B cell (primary cell): Measurements from ENCODE around the gene KCTD17. TPM values are rescaled to one million over a fixed set of nuclear protein-coding genes. Genes with fewer than 3 reads are reported as not detected.

Experiments used
- ATAC-seq: fragments of 200-7000 bp; cut with Tn5 transposase; one replicate; pipeline ENCODE4 v1.10.0; 2021; ENCODE audit warnings: low read depth, mild to moderate bottlenecking, moderate number of reproducible peaks, moderate library complexity
- CTCF ChIA-PET: fragments of 350-600 bp; sonication (Branson Sonifier 250); formaldehyde crosslinking; loops from one replicate; lab custom pipeline; 2021; ENCODE audit warnings: antibody characterized with exemption, inconsistent platforms; lab: Charles Lee
- POLR2A ChIA-PET: fragments of 350-600 bp; sonication (Branson Sonifier 250); formaldehyde crosslinking; loops from one replicate; lab custom pipeline; 2021; ENCODE audit warnings: antibody characterized with exemption; lab: Charles Lee
- DNase-seq: peaks from one replicate; pipeline ENCODE4 v3.0.0; 2013
- H2AFZ ChIP-seq: 2 replicates; pipeline ENCODE4 v1.6.1; 2012; ENCODE audit warnings: mild to moderate bottlenecking, low read depth, low read length; ENCODE audit not compliant: insufficient read depth, poor library complexity, severe bottlenecking
- H3K27ac ChIP-seq, 2 donors: 1 replicate in 1 of 2; 2 replicates in 1 of 2; pipeline ENCODE4 v1.5.1; 2012 to 2013; ENCODE audit warnings: low read length in 2 of 2, mild to moderate bottlenecking in 2 of 2, moderate library complexity in 1 of 2
- H3K27me3 ChIP-seq, 4 experiments: fragments of 200-600 bp in 1 of 4; sonication (generic) in 1 of 4; replicated peaks in 1 of 4; 1 replicate in 2 of 4; 2 replicates in 2 of 4; pipeline versions ENCODE4 v1.6.1 to v1.7.0; 2013 to 2016; ENCODE audit warnings: low read length in 3 of 4, mild to moderate bottlenecking in 2 of 4, mixed read lengths in 1 of 4, moderate library complexity in 1 of 4; ENCODE audit not compliant: insufficient read depth in 4 of 4, control insufficient read depth in 3 of 4; ENCODE audit errors: control extremely low read depth in 1 of 4
- H3K36me3 ChIP-seq, 2 experiments: replicated peaks in 1 of 2; 1 replicate in 1 of 2; 2 replicates in 1 of 2; pipeline versions ENCODE4 v1.6.1 to v1.7.1; 2013; ENCODE audit warnings: low read length in 1 of 2; ENCODE audit not compliant: insufficient read depth in 2 of 2, control insufficient read depth in 1 of 2; ENCODE audit errors: control extremely low read depth in 1 of 2, extremely low read depth in 1 of 2
- H3K4me1 ChIP-seq, 2 donors: fragments of 200-600 bp in 1 of 2; sonication (generic) in 1 of 2; 1 replicate in 1 of 2; 2 replicates in 1 of 2; pipeline versions ENCODE4 v1.5.1 to v1.6.1; 2013 to 2017; ENCODE audit warnings: low read length in 2 of 2; ENCODE audit not compliant: control insufficient read depth in 2 of 2, insufficient read depth in 2 of 2
- H3K4me2 ChIP-seq: replicated peaks from 2 replicates; pipeline ENCODE3; 2012; ENCODE audit warnings: mild to moderate bottlenecking, low read depth, low read length; ENCODE audit not compliant: poor library complexity, severe bottlenecking
- H3K4me3 ChIP-seq, 5 experiments: fragments of 200-600 bp in 1 of 5; sonication (generic) in 1 of 5; 1 replicate in 3 of 5; 2 replicates in 2 of 5; pipeline versions ENCODE4 v1.5.1 to v1.7.0; 2011 to 2016; ENCODE audit warnings: low read length in 4 of 5, mild to moderate bottlenecking in 4 of 5, low read depth in 2 of 5, control low read depth in 1 of 5, moderate library complexity in 1 of 5; ENCODE audit not compliant: insufficient read depth in 1 of 5; ENCODE audit errors: control extremely low read depth in 1 of 5, extremely low read depth in 1 of 5
- H3K79me2 ChIP-seq: fragments of 200-600 bp; sonication (generic); one replicate; pipeline ENCODE4 v1.6.0; 2016; ENCODE audit warnings: low read length; ENCODE audit not compliant: control insufficient read depth, insufficient read depth
- H3K9ac ChIP-seq: fragments of 200-600 bp; sonication (generic); 2 replicates; pipeline ENCODE4 v1.6.1; 2017; ENCODE audit warnings: mild to moderate bottlenecking, low read length, moderate library complexity
- H3K9me3 ChIP-seq, 3 donors: one replicate each; pipeline versions ENCODE4 v1.6.1 to v1.7.1; 2013; ENCODE audit warnings: low read length in 2 of 3; ENCODE audit not compliant: control insufficient read depth in 2 of 3, insufficient read depth in 1 of 3; ENCODE audit errors: control extremely low read depth in 1 of 3
- H4K20me1 ChIP-seq: 2 replicates; pipeline ENCODE4 v1.6.0; 2012; ENCODE audit warnings: mild to moderate bottlenecking, low read length; ENCODE audit not compliant: insufficient read depth, control insufficient read depth, poor library complexity, severe bottlenecking
- H3K27ac Mint-ChIP-seq: one replicate; pipeline ENCODE4 v1.8.0; 2021; ENCODE audit warnings: mixed read lengths
- H3K27me3 Mint-ChIP-seq: one replicate; pipeline ENCODE4 v1.8.0; 2021; ENCODE audit warnings: mixed read lengths
- H3K4me1 Mint-ChIP-seq: one replicate; pipeline ENCODE4 v1.8.0; 2021; ENCODE audit warnings: mixed read lengths
- H3K4me3 Mint-ChIP-seq: one replicate; pipeline ENCODE4 v1.8.0; 2021; ENCODE audit warnings: mixed read lengths
- H3K9me3 Mint-ChIP-seq: one replicate; pipeline ENCODE4 v1.8.0; 2022; ENCODE audit warnings: mixed read lengths; ENCODE audit not compliant: insufficient read depth
- EZH2 ChIP-seq: IDR thresholded peaks from 2 replicates; pipeline ENCODE4 v1.6.1; 2012; ENCODE audit warnings: borderline replicate concordance, low read depth, mild to moderate bottlenecking, moderate library complexity, low read length; ENCODE audit not compliant: insufficient read depth, poor library complexity, severe bottlenecking
- WGBS: methylation state at CpG from one replicate; pipeline ENCODE4 v1.1.5; 2013; ENCODE audit warnings: missing lambda C conversion rate; ENCODE audit not compliant: insufficient coverage; 5-methylcytosine and 5-hydroxymethylcytosine counted together
- intact Hi-C: fragments of 100-400 bp; cut with micrococcal nuclease; formaldehyde crosslinking; loops from one replicate; pipeline ENCODE4 v1.10.0; 2022
- polyA plus RNA-seq: library from polyadenylated mRNA; depleted of rRNA; stranded (reverse); fragments of >200 nt; gene quantifications from 2 replicates; pipeline ENCODE4 v1.2.3, GENCODE V29; 2012
- total RNA-seq, 2 donors: library from RNA; stranded (reverse); fragments of 120-200 nt in 1 of 2; gene quantifications; 1 replicate in 1 of 2; 2 replicates in 1 of 2; pipeline versions ENCODE4 v1.2.3 to v1.2.4, GENCODE V29; 2013 to 2022
- TF ChIP-seq, protein P1 (sequence below): fragments of 200-600 bp; IDR thresholded peaks from one replicate; pipeline ENCODE4 v1.8.0; 2022; ENCODE audit warnings: antibody characterized with exemption, mild to moderate bottlenecking

KCTD17 gene
- total and polyA plus RNA-seq, 2 donors (not counting 1 experiment from before 2014, with no cell fraction given), result 29.0 to 41.3 TPM

DNA sequence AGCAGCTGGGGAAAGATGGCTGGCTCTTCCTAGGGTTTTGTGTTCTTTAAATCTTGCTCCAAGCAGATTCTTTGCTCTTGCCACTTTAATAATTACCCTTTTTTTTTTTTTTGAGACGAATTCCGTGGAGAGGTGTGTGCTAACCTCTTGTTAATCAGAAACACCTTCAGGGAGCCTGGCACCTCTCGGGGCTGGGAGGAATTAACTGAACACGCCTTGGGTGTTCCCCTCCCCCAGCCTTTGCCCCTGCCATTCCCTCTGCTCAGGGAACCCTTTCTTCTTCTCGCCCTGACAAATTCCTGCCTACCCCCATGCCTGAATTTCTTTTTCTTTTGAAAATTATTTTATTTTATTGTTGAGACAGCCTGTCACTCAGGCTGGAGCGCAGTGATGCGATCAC, 40.5 kb downstream of the KCTD17 start:
- no peak for ATAC-seq
- H2AFZ ChIP-seq, result no peak overlapping the region
- DNase-seq, result no peak
- no peak overlapping the region for H3K4me2 ChIP-seq
- no peaks in the 10 kb centered on the region for H3K4me1 ChIP-seq
- H3K4me3 Mint-ChIP-seq, result no peak overlapping the region
- no peaks in the 10 kb centered on the region for H3K9me3 ChIP-seq
- intact Hi-C loops, result no loop called here
- no peaks in the 10 kb centered on the region for H3K4me1 Mint-ChIP-seq
- no peak overlapping the region for H3K27ac Mint-ChIP-seq
- H3K9ac ChIP-seq, result no peak overlapping the region
- no peaks in the 10 kb centered on the region for H3K36me3 ChIP-seq
- no peaks in the 10 kb centered on the region for H3K9me3 Mint-ChIP-seq
- no peak for TF ChIP-seq EZH2
- TF ChIP-seq, protein P1, sequence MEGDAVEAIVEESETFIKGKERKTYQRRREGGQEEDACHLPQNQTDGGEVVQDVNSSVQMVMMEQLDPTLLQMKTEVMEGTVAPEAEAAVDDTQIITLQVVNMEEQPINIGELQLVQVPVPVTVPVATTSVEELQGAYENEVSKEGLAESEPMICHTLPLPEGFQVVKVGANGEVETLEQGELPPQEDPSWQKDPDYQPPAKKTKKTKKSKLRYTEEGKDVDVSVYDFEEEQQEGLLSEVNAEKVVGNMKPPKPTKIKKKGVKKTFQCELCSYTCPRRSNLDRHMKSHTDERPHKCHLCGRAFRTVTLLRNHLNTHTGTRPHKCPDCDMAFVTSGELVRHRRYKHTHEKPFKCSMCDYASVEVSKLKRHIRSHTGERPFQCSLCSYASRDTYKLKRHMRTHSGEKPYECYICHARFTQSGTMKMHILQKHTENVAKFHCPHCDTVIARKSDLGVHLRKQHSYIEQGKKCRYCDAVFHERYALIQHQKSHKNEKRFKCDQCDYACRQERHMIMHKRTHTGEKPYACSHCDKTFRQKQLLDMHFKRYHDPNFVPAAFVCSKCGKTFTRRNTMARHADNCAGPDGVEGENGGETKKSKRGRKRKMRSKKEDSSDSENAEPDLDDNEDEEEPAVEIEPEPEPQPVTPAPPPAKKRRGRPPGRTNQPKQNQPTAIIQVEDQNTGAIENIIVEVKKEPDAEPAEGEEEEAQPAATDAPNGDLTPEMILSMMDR, result no peak
- no peak overlapping the region for H3K27ac ChIP-seq
- ChIA-PET POLR2A (no interaction called here), CTCF (no interaction called here)
- H3K27me3 ChIP-seq, result peaks cover 0 to 21% (median 7%) of the 10 kb centered on the region in 4 experiments
- H3K27me3 Mint-ChIP-seq, result peaks cover 33% of the 10 kb centered on the region
- 86% methylated on average over 4 of the region's 7 CpGs for WGBS
- H3K4me3 ChIP-seq, result no peak overlapping the region
- H3K79me2 ChIP-seq, result no peaks in the 10 kb centered on the region
- no peaks in the 10 kb centered on the region for H4K20me1 ChIP-seq

DNA sequence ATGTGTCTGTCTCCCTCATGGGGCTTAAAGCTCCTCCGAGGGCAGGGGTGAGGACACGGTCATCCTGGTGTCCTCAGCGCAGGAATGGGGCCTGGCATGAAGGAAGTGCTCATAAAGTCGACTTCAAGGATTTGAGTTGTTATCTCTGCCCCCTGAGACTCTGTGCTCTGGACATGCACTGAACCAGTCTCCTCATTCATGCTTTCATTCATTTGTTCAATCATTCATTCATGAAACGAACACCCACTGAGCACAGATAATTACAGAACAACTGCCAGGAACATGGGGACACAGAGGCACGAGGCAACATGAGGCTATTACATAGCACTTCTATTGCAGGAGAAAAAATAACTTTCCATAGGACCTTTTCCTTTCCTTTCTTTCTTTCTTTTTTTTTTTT, 41.5 kb downstream of the KCTD17 start:
- Histone ChIP-seq H3K4me2 (no peak overlapping the region), H3K4me1 (no peaks in the 10 kb centered on the region), H3K27me3 (peaks cover 0 to 24% (median 7%) of the 10 kb centered on the region in 4 experiments), H3K9ac (no peak overlapping the region), H3K36me3 (no peaks in the 10 kb centered on the region), H3K27ac (no peak overlapping the region), H4K20me1 (no peaks in the 10 kb centered on the region), H2AFZ (no peak overlapping the region), H3K79me2 (no peaks in the 10 kb centered on the region), H3K9me3 (no peaks in the 10 kb centered on the region), H3K4me3 (no peak overlapping the region)
- TF ChIP-seq, protein P1, result no peak
- no peak for TF ChIP-seq EZH2
- Mint-ChIP-seq H3K4me3 (no peak overlapping the region), H3K4me1 (no peaks in the 10 kb centered on the region), H3K27ac (no peak overlapping the region), H3K27me3 (peaks cover 36% of the 10 kb centered on the region), H3K9me3 (no peaks in the 10 kb centered on the region)
- ChIA-PET CTCF (no interaction called here), POLR2A (no interaction called here)
- 77% methylated on average over 5 of the region's 6 CpGs for WGBS
- no peak for ATAC-seq
- no peak for DNase-seq
- intact Hi-C loops, result no loop called here
